Astrocyte (in vitro differentiated cells and primary cell): ENCODE results near the gene TET1.

Source experiments
- EZH2 ChIP-seq: IDR thresholded peaks from 2 replicates; pipeline ENCODE4 v1.6.1; 2012; ENCODE audit warnings: mild to moderate bottlenecking, low read length, inconsistent platforms; ENCODE audit not compliant: insufficient read depth
- TF ChIP-seq, protein P1 (sequence below): IDR thresholded peaks from 2 replicates; pipeline ENCODE4 v1.5.1; 2011; ENCODE audit warnings: low read depth, mild to moderate bottlenecking, inconsistent platforms, low read length, moderate library complexity; ENCODE audit not compliant: insufficient read depth

DNA sequence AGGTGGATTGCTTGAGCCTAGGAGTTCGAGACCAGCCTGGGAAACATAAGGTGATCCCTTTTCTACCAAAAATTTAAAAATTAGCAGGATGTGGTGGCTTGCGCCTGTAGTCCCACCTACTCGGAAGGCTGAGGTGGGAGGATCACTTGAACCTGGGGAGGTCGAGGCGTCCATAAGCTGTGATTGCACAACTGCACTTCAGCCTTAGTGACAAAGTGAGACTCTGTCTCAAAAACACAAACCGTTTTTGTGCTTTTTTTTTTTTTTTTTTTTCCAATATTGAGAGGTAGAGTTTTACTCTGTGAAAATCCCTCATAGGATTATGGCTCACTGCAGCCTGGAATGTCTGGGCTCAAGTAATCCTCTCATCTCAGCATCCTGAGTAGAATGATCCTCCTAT, 175.0 kb downstream of the TET1 start:
- TF ChIP-seq, protein P1, sequence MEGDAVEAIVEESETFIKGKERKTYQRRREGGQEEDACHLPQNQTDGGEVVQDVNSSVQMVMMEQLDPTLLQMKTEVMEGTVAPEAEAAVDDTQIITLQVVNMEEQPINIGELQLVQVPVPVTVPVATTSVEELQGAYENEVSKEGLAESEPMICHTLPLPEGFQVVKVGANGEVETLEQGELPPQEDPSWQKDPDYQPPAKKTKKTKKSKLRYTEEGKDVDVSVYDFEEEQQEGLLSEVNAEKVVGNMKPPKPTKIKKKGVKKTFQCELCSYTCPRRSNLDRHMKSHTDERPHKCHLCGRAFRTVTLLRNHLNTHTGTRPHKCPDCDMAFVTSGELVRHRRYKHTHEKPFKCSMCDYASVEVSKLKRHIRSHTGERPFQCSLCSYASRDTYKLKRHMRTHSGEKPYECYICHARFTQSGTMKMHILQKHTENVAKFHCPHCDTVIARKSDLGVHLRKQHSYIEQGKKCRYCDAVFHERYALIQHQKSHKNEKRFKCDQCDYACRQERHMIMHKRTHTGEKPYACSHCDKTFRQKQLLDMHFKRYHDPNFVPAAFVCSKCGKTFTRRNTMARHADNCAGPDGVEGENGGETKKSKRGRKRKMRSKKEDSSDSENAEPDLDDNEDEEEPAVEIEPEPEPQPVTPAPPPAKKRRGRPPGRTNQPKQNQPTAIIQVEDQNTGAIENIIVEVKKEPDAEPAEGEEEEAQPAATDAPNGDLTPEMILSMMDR = no peak
- TF ChIP-seq EZH2 = no peak
